ENCODE data around the gene WDR27. TPM values are rescaled to one million over a fixed set of nuclear protein-coding genes. Genes with fewer than 3 reads are reported as not detected.

The WDR27 gene
- total RNA-seq, 1 donor from 2014 or later = 92.7 TPM

DNA sequence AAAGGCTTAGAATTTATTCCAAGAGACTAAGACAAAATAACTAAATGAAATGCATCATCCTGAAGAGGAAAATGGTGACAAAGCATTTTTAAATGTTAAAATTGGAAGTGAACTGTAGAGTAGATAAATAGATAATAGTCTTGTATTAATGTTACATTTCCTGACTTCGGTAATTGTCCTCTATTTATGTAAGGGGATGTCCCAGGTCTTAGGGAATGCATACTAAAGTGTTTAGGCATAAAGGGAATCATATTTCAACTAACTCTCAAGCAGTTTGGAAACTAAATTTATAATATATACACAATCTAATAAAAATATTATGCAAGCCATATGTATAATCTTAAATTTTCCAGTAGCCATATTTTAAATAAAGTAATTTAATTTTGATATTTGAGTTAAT is 159.3 kb downstream of the WDR27 start:
- intact Hi-C loops (cut with DNase I) = no loop called here
- no peaks in the 10 kb centered on the region for H3K4me1 ChIP-seq
- H3K27ac ChIP-seq = no peak overlapping the region
- no peak overlapping the region for H3K4me3 ChIP-seq
- no peaks in the 10 kb centered on the region for H3K9me3 ChIP-seq
- no peaks in the 10 kb centered on the region for H3K36me3 ChIP-seq
- no peak for DNase-seq (ENCODE audit: low spot score in 2 of 2)
- H3K27me3 ChIP-seq = no peaks in the 10 kb centered on the region
- TF ChIP-seq, protein P1, sequence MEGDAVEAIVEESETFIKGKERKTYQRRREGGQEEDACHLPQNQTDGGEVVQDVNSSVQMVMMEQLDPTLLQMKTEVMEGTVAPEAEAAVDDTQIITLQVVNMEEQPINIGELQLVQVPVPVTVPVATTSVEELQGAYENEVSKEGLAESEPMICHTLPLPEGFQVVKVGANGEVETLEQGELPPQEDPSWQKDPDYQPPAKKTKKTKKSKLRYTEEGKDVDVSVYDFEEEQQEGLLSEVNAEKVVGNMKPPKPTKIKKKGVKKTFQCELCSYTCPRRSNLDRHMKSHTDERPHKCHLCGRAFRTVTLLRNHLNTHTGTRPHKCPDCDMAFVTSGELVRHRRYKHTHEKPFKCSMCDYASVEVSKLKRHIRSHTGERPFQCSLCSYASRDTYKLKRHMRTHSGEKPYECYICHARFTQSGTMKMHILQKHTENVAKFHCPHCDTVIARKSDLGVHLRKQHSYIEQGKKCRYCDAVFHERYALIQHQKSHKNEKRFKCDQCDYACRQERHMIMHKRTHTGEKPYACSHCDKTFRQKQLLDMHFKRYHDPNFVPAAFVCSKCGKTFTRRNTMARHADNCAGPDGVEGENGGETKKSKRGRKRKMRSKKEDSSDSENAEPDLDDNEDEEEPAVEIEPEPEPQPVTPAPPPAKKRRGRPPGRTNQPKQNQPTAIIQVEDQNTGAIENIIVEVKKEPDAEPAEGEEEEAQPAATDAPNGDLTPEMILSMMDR (IDR thresholded peaks at IDR 0.05) = no peak

DNA sequence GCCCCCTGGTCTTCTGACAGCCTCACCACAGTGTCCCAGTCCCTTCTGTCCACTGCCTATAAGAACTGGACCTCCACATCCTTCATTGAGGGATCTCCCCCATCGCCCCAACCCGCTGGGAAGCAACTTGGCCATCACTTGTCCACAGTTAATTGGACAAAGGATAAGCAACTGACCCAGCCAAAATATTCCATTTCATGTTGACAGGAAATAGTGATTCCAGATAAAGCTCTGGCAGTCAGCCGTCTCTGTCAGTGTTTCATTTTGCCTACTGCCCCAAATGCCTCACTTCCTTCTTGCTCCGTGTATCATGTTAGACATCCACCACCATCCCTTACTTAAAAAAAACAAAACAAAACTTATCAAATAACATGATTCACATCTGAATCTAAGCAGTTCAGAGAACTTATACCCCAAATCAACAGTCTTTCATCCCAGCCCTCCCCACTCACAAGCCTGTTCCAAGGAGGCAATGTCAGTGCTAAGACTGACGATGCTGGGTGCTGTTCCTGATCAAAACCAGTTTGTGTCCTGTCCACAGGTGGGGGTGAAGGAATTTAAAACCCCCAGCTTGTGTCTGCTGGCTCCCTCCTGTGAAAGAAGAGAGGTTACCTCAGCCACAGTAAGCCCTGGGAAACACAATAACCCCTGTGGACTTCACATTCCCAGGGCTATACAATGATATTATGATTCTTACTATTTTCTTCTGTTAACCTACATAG is 162.5 kb downstream of the WDR27 start:
- peaks cover 0 to 18% of the 10 kb centered on the region in 2 donors for H3K9me3 ChIP-seq

DNA sequence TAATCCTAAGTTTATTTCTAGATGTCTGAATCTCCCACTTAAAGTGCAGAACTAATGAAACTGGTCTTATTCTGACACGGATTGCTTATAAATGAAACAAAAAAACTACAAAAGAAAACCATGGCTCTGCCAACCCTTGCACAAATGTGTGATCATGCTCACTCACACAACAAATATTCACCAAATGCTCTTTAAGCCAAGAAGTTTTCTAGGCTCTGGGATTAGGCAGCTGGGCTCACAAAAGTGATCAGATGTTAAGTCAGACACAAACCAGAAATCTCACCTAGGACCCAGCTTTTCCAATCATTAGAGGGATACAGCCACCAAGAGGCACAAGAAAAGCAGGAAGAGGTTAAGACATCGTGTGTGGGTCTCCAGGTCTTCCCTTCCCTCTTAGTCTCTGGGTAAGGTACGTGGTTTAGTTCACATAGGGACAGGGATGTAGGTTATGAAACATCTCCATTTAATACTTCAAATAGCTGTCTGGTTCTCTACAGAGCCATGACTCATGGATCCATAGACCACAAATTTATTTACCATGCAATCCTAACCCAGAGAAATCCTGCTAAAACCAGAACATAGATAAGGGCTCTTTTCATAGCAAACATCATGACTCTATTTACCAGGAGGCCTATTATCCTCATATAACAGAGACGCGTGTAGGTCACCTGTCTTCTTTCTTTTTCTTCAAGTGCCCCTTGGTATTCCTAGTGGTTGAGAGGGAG is 165.2 kb downstream of the WDR27 start:
- H3K4me1 ChIP-seq = no peaks in the 10 kb centered on the region
- TF ChIP-seq, protein P1 (IDR thresholded peaks at IDR 0.05) = no peak
- H3K27me3 ChIP-seq = no peaks in the 10 kb centered on the region
- no peak overlapping the region for H3K27ac ChIP-seq
- no peak overlapping the region for H3K4me3 ChIP-seq
- no peaks in the 10 kb centered on the region for H3K36me3 ChIP-seq
- peaks cover 0 to 28% of the 10 kb centered on the region in 2 donors for H3K9me3 ChIP-seq
- DNase-seq (ENCODE audit: low spot score in 2 of 2) = no peak
- intact Hi-C loops (cut with DNase I) = no loop called here

More for the DNA sequence above, 162.5 kb downstream of the WDR27 start:
- Histone ChIP-seq H3K36me3 (no peaks in the 10 kb centered on the region), H3K27me3 (no peaks in the 10 kb centered on the region), H3K4me1 (no peaks in the 10 kb centered on the region), H3K4me3 (no peak overlapping the region), H3K27ac (no peak overlapping the region)
- intact Hi-C loops (cut with DNase I) = no loop called here
- no peak for DNase-seq (ENCODE audit: low spot score in 2 of 2)
- TF ChIP-seq, protein P1 (IDR thresholded peaks at IDR 0.05) = no peak

DNA sequence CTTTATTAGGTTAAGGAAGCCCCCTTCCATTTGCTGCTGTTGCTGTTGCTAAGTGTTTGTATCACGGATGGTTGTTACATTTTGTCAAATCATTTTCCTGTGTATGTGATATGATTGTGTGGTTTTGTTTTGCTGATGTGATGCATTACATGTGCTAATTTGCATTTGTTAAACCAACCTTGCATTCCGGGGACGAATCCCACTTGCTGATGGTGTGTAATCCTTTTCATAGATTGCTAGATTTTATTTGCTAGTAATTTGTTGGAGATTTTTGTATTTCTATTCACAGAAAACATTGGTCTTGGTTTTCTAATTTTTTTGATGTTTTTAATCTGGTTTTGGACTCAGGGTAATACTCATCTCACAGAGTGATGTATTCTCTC is 167.8 kb downstream of the WDR27 start:
- Histone ChIP-seq H3K36me3 (no peaks in the 10 kb centered on the region), H3K27me3 (no peaks in the 10 kb centered on the region), H3K4me3 (no peak overlapping the region), H3K4me1 (peaks cover 0 to 3% of the 10 kb centered on the region in 2 donors), H3K9me3 (peaks cover 0 to 28% of the 10 kb centered on the region in 2 donors), H3K27ac (no peak overlapping the region)
- TF ChIP-seq, protein P1 (IDR thresholded peaks at IDR 0.05) = no peak
- intact Hi-C loops (cut with DNase I) = no loop called here
- DNase-seq (ENCODE audit: low spot score in 2 of 2) = no peak

DNA sequence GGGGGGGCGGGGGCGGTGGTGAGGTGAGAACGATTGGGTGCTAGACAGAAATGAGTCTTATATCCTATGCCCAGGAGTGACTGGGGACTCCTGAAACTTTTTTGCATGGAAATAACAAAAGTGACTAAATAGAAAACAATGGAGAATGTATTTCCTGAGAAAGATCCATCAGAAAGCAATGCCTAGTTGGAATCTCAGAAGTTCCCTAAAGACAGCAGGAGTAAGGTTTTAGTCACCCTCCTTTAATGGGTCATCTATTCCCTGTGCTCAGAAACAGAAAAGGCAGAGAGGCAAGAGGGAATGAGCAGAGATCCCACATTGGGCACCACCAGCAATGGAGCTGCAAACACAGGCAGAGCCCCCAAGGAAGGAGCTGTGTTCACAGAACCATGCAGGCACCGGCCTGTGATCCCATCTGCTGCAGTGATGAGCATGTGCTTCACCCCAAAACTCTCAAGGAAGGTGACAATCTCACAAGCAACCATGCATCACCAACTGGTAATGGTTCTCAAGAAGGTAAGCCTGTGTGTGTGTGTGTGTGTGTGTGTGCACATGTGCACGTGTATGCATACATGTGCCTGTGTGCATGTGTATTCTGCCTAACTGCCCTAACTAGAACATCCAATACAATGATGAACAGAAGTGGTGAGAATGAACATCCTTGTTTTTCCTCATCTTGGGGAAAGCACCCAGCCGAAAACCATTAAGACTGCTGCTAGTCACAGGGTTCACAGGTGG is 168.4 kb downstream of the WDR27 start:
- no peak overlapping the region for H3K4me3 ChIP-seq
- H3K27ac ChIP-seq = no peak overlapping the region
- intact Hi-C loops (cut with DNase I) = no loop called here
- peaks cover 0 to 3% of the 10 kb centered on the region in 2 donors for H3K4me1 ChIP-seq
- H3K9me3 ChIP-seq = peaks cover 0 to 28% of the 10 kb centered on the region in 2 donors
- H3K27me3 ChIP-seq = no peaks in the 10 kb centered on the region
- TF ChIP-seq, protein P1 (IDR thresholded peaks at IDR 0.05) = no peak
- no peak for DNase-seq (ENCODE audit: low spot score in 2 of 2)
- H3K36me3 ChIP-seq = no peaks in the 10 kb centered on the region
